CD14-positive monocyte (primary cell): ENCODE measurements around the gene P2RX2. TPM values are rescaled to one million over a fixed set of nuclear protein-coding genes. Genes with fewer than 3 reads are reported as not detected.

Experiments
- DNase-seq, 3 donors: peaks; one replicate each; pipeline ENCODE4 v3.0.0-alpha.2; 2011 to 2022
- H2AFZ ChIP-seq: 2 replicates; pipeline ENCODE4 v1.6.0; 2012; ENCODE audit warnings: mild to moderate bottlenecking, low read depth, low read length, inconsistent platforms; ENCODE audit not compliant: insufficient read depth, poor library complexity, severe bottlenecking
- H3K27ac ChIP-seq, 2 donors: 1 replicate in 1 of 2; 2 replicates in 1 of 2; pipeline ENCODE4 v1.5.1; 2012 to 2013; ENCODE audit warnings: low read length in 2 of 2, control low read depth in 1 of 2, inconsistent platforms in 1 of 2, low read depth in 1 of 2, mild to moderate bottlenecking in 1 of 2
- H3K27me3 ChIP-seq, 2 donors: one replicate each; pipeline versions ENCODE4 v1.6.0 to v1.6.1; 2011 to 2013; ENCODE audit warnings: low read length in 2 of 2; ENCODE audit not compliant: control insufficient read depth in 2 of 2, insufficient read depth in 2 of 2
- H3K36me3 ChIP-seq, 2 donors: replicated peaks in 1 of 2; 1 replicate in 1 of 2; 2 replicates in 1 of 2; pipeline versions ENCODE4 v1.5.1 to v1.6.1; 2012 to 2013; ENCODE audit warnings: low read length in 2 of 2, control low read depth in 1 of 2, inconsistent platforms in 1 of 2, mild to moderate bottlenecking in 1 of 2; ENCODE audit not compliant: insufficient read depth in 2 of 2, control insufficient read depth in 1 of 2
- H3K4me1 ChIP-seq, 2 donors: 1 replicate in 1 of 2; 2 replicates in 1 of 2; pipeline versions ENCODE4 v1.5.1 to v1.6.1; 2012 to 2013; ENCODE audit warnings: low read length in 2 of 2, control low read depth in 1 of 2, inconsistent platforms in 1 of 2, mild to moderate bottlenecking in 1 of 2, moderate library complexity in 1 of 2; ENCODE audit not compliant: insufficient read depth in 2 of 2, control insufficient read depth in 1 of 2
- H3K4me2 ChIP-seq: replicated peaks from 2 replicates; pipeline ENCODE3; 2012; ENCODE audit warnings: low read length, moderate library complexity, mild to moderate bottlenecking; ENCODE audit not compliant: poor library complexity, severe bottlenecking; ENCODE audit errors: extremely low read depth
- H3K4me3 ChIP-seq, 3 experiments: fragments of 200-600 bp in 1 of 3; sonication (generic) in 1 of 3; replicated peaks in 1 of 3; 1 replicate in 2 of 3; 2 replicates in 1 of 3; pipeline ENCODE4 v1.5.1; 2011 to 2013; ENCODE audit warnings: low read length in 3 of 3, mild to moderate bottlenecking in 3 of 3, control low read depth in 2 of 3, low read depth in 2 of 3, inconsistent platforms in 1 of 3, moderate library complexity in 1 of 3
- H3K79me2 ChIP-seq: 2 replicates; pipeline ENCODE4 v1.6.0; 2012; ENCODE audit warnings: mild to moderate bottlenecking, control low read depth, inconsistent platforms, low read length, moderate library complexity; ENCODE audit not compliant: insufficient read depth
- H3K9ac ChIP-seq: 2 replicates; pipeline ENCODE4 v1.6.0; 2017; ENCODE audit warnings: low read length, mild to moderate bottlenecking; ENCODE audit not compliant: insufficient read depth, poor library complexity, severe bottlenecking
- H3K9me3 ChIP-seq, 2 donors: replicated peaks in 1 of 2; 1 replicate in 1 of 2; 2 replicates in 1 of 2; pipeline versions ENCODE4 v1.5.1 to v1.6.1; 2012 to 2013; ENCODE audit warnings: low read length in 2 of 2, control low read depth in 1 of 2; ENCODE audit not compliant: control insufficient read depth in 1 of 2, insufficient read depth in 1 of 2
- H4K20me1 ChIP-seq: 2 replicates; pipeline ENCODE4 v1.6.0; 2012; ENCODE audit warnings: mild to moderate bottlenecking, low read length, control low read depth, moderate library complexity; ENCODE audit not compliant: insufficient read depth
- H3K27ac Mint-ChIP-seq, 7 donors: one replicate each; pipeline ENCODE4 v1.8.0; 2020; ENCODE audit warnings: mild to moderate bottlenecking in 7 of 7, mixed read lengths in 7 of 7, moderate library complexity in 6 of 7, inconsistent platforms in 2 of 7
- H3K27me3 Mint-ChIP-seq, 3 donors: one replicate each; pipeline ENCODE4 v1.8.0; 2021 to 2022; ENCODE audit warnings: low read depth in 3 of 3, mild to moderate bottlenecking in 3 of 3, mixed read lengths in 3 of 3, moderate library complexity in 3 of 3, inconsistent platforms in 1 of 3
- H3K36me3 Mint-ChIP-seq, 2 donors: one replicate each; pipeline ENCODE4 v1.8.0; 2020; ENCODE audit warnings: mixed read lengths in 2 of 2, inconsistent platforms in 1 of 2, mild to moderate bottlenecking in 1 of 2
- H3K4me1 Mint-ChIP-seq: one replicate; pipeline ENCODE4 v1.8.0; 2020; ENCODE audit warnings: mild to moderate bottlenecking, mixed read lengths
- H3K4me3 Mint-ChIP-seq, 2 donors: one replicate each; pipeline ENCODE4 v1.8.0; 2020; ENCODE audit warnings: mild to moderate bottlenecking in 2 of 2, mixed read lengths in 2 of 2, moderate library complexity in 1 of 2
- H3K9me3 Mint-ChIP-seq, 7 donors: one replicate each; pipeline ENCODE4 v1.8.0; 2020 to 2022; ENCODE audit warnings: mixed read lengths in 7 of 7, mild to moderate bottlenecking in 6 of 7, moderate library complexity in 6 of 7, inconsistent platforms in 2 of 7
- WGBS: methylation state at CpG from one replicate; pipeline ENCODE4 v1.1.5; 2013; ENCODE audit warnings: missing lambda C conversion rate; ENCODE audit not compliant: insufficient coverage; 5-methylcytosine and 5-hydroxymethylcytosine counted together
- intact Hi-C, 2 donors: fragments of 100-400 bp; cut with micrococcal nuclease; formaldehyde crosslinking; loops; one replicate each; pipeline versions ENCODE4 v1.15.0 to v1.15.1; 2023
- polyA plus RNA-seq, 3 donors: library from polyadenylated mRNA; depleted of rRNA in 1 of 3; unstranded in 2 of 3; stranded (reverse) in 1 of 3; fragments of 300-500 nt in 2 of 3; fragments of >200 nt in 1 of 3; fragmentation: Illumina TruSeq in 2 of 3; gene quantifications; 1 replicate in 2 of 3; 2 replicates in 1 of 3; pipeline ENCODE4 v1.2.3, GENCODE V29; 2012 to 2021
- TF ChIP-seq, protein P1 (sequence below): fragments of 200-600 bp; IDR thresholded peaks from one replicate; pipeline ENCODE4 v1.8.0; 2022; ENCODE audit warnings: antibody characterized with exemption, mild to moderate bottlenecking

P2RX2 gene
- polyA plus RNA-seq, 3 donors, result not detected

GRCh38 chr12:132600048-132601032 lies 18.2 kb upstream of the P2RX2 start:
- H3K36me3 ChIP-seq, result no peaks in the 10 kb centered on the region
- H3K4me2 ChIP-seq, result peak overlapping the region; percentile 71
- H3K27me3 Mint-ChIP-seq, result peaks cover 63 to 82% (median 72%) of the 10 kb centered on the region in 3 donors
- H2AFZ ChIP-seq, result peak overlapping the region; percentile 71
- no peaks in the 10 kb centered on the region for H3K36me3 Mint-ChIP-seq
- WGBS, result 36% methylated on average over 36 of the region's 45 CpGs
- H3K27ac ChIP-seq, result no peak overlapping the region
- peak overlapping the region; percentile 36 for H3K9ac ChIP-seq
- H3K4me3 Mint-ChIP-seq, result peak overlapping the region; percentile 80 to 91
- peak in 2 of 3 donors; percentile 5 to 29 for DNase-seq
- intact Hi-C loops, result no loop called here
- H3K4me1 Mint-ChIP-seq, result peaks cover 27% of the 10 kb centered on the region
- no peaks in the 10 kb centered on the region for H4K20me1 ChIP-seq
- H3K4me1 ChIP-seq, result peaks cover 12 to 20% of the 10 kb centered on the region in 2 donors
- peaks cover 4 to 71% of the 10 kb centered on the region in 2 donors for H3K27me3 ChIP-seq
- TF ChIP-seq, protein P1, sequence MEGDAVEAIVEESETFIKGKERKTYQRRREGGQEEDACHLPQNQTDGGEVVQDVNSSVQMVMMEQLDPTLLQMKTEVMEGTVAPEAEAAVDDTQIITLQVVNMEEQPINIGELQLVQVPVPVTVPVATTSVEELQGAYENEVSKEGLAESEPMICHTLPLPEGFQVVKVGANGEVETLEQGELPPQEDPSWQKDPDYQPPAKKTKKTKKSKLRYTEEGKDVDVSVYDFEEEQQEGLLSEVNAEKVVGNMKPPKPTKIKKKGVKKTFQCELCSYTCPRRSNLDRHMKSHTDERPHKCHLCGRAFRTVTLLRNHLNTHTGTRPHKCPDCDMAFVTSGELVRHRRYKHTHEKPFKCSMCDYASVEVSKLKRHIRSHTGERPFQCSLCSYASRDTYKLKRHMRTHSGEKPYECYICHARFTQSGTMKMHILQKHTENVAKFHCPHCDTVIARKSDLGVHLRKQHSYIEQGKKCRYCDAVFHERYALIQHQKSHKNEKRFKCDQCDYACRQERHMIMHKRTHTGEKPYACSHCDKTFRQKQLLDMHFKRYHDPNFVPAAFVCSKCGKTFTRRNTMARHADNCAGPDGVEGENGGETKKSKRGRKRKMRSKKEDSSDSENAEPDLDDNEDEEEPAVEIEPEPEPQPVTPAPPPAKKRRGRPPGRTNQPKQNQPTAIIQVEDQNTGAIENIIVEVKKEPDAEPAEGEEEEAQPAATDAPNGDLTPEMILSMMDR, result peak; percentile 54
- H3K27ac Mint-ChIP-seq, result peak overlapping the region in 1 of 7 donors; percentile 25
- no peaks in the 10 kb centered on the region for H3K79me2 ChIP-seq
- peaks cover 0 to 22% (median 5%) of the 10 kb centered on the region in 7 donors for H3K9me3 Mint-ChIP-seq
- peak overlapping the region; percentile 11 to 72 (median 34) for H3K4me3 ChIP-seq
- H3K9me3 ChIP-seq, result no peaks in the 10 kb centered on the region

DNA sequence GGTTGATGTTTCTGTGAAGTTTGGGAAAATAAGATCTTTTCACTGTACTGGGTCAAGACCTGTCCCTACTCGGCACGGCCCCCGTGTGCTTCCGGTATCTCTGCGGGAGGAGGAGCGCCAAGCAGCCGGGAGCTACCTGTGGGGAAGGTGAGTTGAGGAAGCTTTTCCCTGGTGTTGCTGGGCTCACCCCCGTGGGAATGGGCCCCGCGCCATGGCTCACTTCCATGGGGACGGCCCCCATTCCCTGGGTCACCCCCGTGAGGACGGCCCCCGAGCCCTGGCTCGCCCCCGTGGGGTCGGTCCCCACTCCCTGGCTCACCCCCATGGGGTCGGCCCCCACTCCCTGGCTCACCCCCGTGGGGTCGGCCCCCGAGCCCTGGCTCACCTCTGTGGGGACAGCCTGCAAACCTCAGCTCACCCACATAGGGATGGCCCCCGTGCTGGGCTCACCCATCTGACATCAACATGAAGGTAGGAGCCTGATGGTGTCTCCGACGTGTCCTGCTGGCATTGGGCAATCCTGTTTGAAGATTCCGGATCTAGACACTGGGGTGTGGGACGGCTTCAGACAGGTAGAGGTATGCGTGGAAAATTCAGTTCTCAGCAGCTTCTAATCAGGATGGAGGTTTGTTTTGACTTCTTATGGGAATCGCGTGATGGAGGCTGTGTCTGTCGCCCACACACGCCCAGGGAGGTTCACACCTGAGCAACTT lies 17.2 kb upstream of the P2RX2 start:
- Mint-ChIP-seq H3K36me3 (no peaks in the 10 kb centered on the region), H3K9me3 (peaks cover 0 to 22% (median 5%) of the 10 kb centered on the region in 7 donors), H3K4me1 (peaks cover 24% of the 10 kb centered on the region), H3K4me3 (peak overlapping the region; percentile 80 to 91), H3K27ac (no peak overlapping the region), H3K27me3 (peaks cover 68 to 84% (median 71%) of the 10 kb centered on the region in 3 donors)
- H3K4me1 ChIP-seq, result peaks cover 12 to 20% of the 10 kb centered on the region in 2 donors
- H3K9ac ChIP-seq, result no peak overlapping the region
- peak overlapping the region; percentile 71 for H3K4me2 ChIP-seq
- peak overlapping the region; percentile 71 for H2AFZ ChIP-seq
- TF ChIP-seq, protein P1, result no peak
- no peak for DNase-seq
- no peaks in the 10 kb centered on the region for H3K36me3 ChIP-seq
- intact Hi-C loops, result no loop called here
- H3K4me3 ChIP-seq, result no peak overlapping the region
- H4K20me1 ChIP-seq, result no peaks in the 10 kb centered on the region
- no peaks in the 10 kb centered on the region for H3K79me2 ChIP-seq
- WGBS, result 75% methylated on average over 16 of the region's 31 CpGs
- no peaks in the 10 kb centered on the region for H3K9me3 ChIP-seq
- no peak overlapping the region for H3K27ac ChIP-seq
- H3K27me3 ChIP-seq, result peaks cover 4 to 76% of the 10 kb centered on the region in 2 donors
